HG03095 (cell line): ENCODE results near the gene SLC38A1.
"Not testable (repeated sequence)": the region's sequence is repeated elsewhere in the genome, so short reads cannot be mapped to it uniquely, and the experiment has no call there.

Source experiments
- ATAC-seq: cut with Tn5 transposase; IDR thresholded peaks from one replicate; pipeline ENCODE4 v1.9.1; 2021; ENCODE audit warnings: moderate library complexity; ENCODE audit not compliant: unreplicated experiment

The SLC38A1 gene

GRCh38 chr12:46265102-46265501 lies 3.7 kb downstream of the SLC38A1 start:
- ATAC-seq = no peak

GRCh38 chr12:46264057-46264456 lies 4.8 kb downstream of the SLC38A1 start:
- ATAC-seq = no peak

GRCh38 chr12:46263140-46264016 lies 5.5 kb downstream of the SLC38A1 start:
- ATAC-seq = no peak

GRCh38 chr12:46261646-46262045 lies 7.2 kb downstream of the SLC38A1 start:
- no peak for ATAC-seq

- no peak for ATAC-seq
Measured at GRCh38 chr12:46260913-46261476, 7.8 kb downstream of the SLC38A1 start.

- ATAC-seq = no peak
Measured at GRCh38 chr12:46260124-46260912, 8.5 kb downstream of the SLC38A1 start.

GRCh38 chr12:46259713-46260112 lies 9.1 kb downstream of the SLC38A1 start:
- ATAC-seq = no peak

- no peak for ATAC-seq
Measured at GRCh38 chr12:46259071-46259470, 9.8 kb downstream of the SLC38A1 start.

- ATAC-seq = no peak
Measured at GRCh38 chr12:46258129-46258528, 10.7 kb downstream of the SLC38A1 start.

- no peak for ATAC-seq
Measured at GRCh38 chr12:46256942-46257341, 11.9 kb downstream of the SLC38A1 start.

GRCh38 chr12:46253544-46254162 lies 15.2 kb downstream of the SLC38A1 start:
- ATAC-seq = no peak

GRCh38 chr12:46251994-46252393 lies 16.8 kb downstream of the SLC38A1 start:
- not testable (repeated sequence) for ATAC-seq

- not testable (repeated sequence) for ATAC-seq
Measured at GRCh38 chr12:46249960-46250359, 18.9 kb downstream of the SLC38A1 start.

GRCh38 chr12:46246021-46246700 lies 22.7 kb downstream of the SLC38A1 start:
- no peak for ATAC-seq

GRCh38 chr12:46244997-46245396 lies 23.8 kb downstream of the SLC38A1 start:
- ATAC-seq = no peak

- ATAC-seq = no peak
Measured at GRCh38 chr12:46244273-46244915, 24.4 kb downstream of the SLC38A1 start.

- ATAC-seq = no peak
Measured at GRCh38 chr12:46242569-46242968, 26.3 kb downstream of the SLC38A1 start.

- ATAC-seq = no peak
Measured at GRCh38 chr12:46240436-46240835, 28.4 kb downstream of the SLC38A1 start.

- ATAC-seq = no peak
Measured at GRCh38 chr12:46238821-46239220, 30.0 kb downstream of the SLC38A1 start.

GRCh38 chr12:46237371-46238045 lies 31.3 kb downstream of the SLC38A1 start:
- no peak for ATAC-seq
